ENCODE data around the gene FAM117B.

- TF ChIP-seq CTCF (optimal IDR thresholded peaks at IDR 0.05 in 1 of 3, IDR thresholded peaks at IDR 0.05 in 1 of 3, conservative IDR thresholded peaks at IDR 0.05 in 1 of 3; ENCODE audit: extremely low read depth in 1 of 3, insufficient read depth in 2 of 3, low read length in 3 of 3) (no peak), EZH2 (IDR thresholded peaks at IDR 0.05; ENCODE audit: low read length) (no peak)
These were observed 36.7 kb downstream of the FAM117B start for GRCh38 chr2:202671317-202672035.
